Measurements from ENCODE around the gene SNTG2.

Gene SNTG2

DNA sequence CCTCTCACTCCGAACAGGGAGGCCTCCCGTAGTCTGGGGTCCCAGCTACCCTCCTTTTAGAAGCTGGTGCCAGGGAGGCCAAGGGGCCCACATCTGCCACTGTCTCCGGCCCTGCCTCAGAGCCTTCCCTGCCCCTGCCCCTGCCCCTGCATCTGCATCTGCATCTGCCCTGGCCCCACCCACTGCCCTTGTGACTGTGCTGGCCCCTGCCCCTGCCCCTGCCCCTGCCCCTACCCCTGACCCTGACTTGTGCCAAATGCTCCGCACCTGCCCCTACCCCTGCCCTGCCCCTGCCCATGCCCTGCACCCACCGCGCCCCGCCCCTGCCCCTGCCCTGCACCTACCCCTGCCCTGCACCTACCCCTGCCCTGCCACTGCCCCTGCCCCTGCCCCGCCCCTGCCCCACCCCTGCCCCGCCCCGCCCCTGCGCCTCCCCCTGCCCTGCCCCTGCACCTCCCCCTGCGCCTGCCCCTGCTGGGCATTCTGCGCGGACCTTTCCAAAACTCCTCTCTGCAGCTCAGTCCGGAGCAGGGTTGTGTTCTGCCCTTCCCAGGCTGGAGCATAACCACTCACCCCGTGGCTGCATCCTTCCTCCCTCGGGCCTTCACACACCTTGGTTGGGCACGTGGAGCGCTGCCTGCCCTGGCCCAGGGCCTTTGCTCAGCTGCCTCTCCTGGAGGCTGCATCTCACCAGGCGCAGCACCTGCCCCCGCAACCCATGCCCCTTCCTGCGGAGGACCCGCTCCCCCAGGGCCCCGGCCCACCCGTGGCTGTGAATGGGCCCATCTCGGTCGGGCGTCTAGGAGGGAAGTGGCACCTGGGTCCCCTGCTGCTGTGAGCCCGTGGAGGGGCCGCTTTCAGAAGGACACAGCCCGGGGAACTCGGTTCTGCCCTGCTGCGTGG lies 5.4 kb downstream of the SNTG2 start:
- Histone ChIP-seq H3K27me3 (ENCODE audit: control insufficient read depth in 1 of 2, insufficient read depth in 2 of 2, low read length in 2 of 2) (peaks cover 8 to 14% of the 10 kb centered on the region in 2 donors), H3K9ac (ENCODE audit: low read length) (no peak overlapping the region), H3K36me3 (ENCODE audit: insufficient read depth, low read length) (no peaks in the 10 kb centered on the region), H3K9me3 (ENCODE audit: low read length) (no peaks in the 10 kb centered on the region), H3K27ac (ENCODE audit: low read depth, low read length) (no peak overlapping the region), H3K4me1 (ENCODE audit: insufficient read depth, low read length) (no peaks in the 10 kb centered on the region), H3K4me3 (ENCODE audit: low read depth in 1 of 2, low read length in 2 of 2) (no peak overlapping the region)

GRCh38 chr2:959457-959856 lies 8.8 kb downstream of the SNTG2 start:
- no peak overlapping the region for H3K9ac ChIP-seq (ENCODE audit: low read length)
- no peak overlapping the region for H3K4me3 ChIP-seq (ENCODE audit: low read depth in 1 of 2, low read length in 2 of 2)
- no peaks in the 10 kb centered on the region for H3K9me3 ChIP-seq (ENCODE audit: low read length)

GRCh38 chr2:960061-960736 lies 9.6 kb downstream of the SNTG2 start:
- no peak overlapping the region for H3K27ac ChIP-seq (ENCODE audit: low read depth, low read length)
- no peak overlapping the region for H3K9ac ChIP-seq (ENCODE audit: low read length)
- no peak overlapping the region for H3K4me3 ChIP-seq (ENCODE audit: low read depth in 1 of 2, low read length in 2 of 2)
- H3K9me3 ChIP-seq (ENCODE audit: low read length): no peaks in the 10 kb centered on the region
- H3K27me3 ChIP-seq (ENCODE audit: control insufficient read depth in 1 of 2, insufficient read depth in 2 of 2, low read length in 2 of 2): no peaks in the 10 kb centered on the region
- H3K36me3 ChIP-seq (ENCODE audit: insufficient read depth, low read length): no peaks in the 10 kb centered on the region
- H3K4me1 ChIP-seq (ENCODE audit: insufficient read depth, low read length): no peaks in the 10 kb centered on the region

More at GRCh38 chr2:959457-959856, 8.8 kb downstream of the SNTG2 start:
- no peaks in the 10 kb centered on the region for H3K4me1 ChIP-seq (ENCODE audit: insufficient read depth, low read length)
- H3K27me3 ChIP-seq (ENCODE audit: control insufficient read depth in 1 of 2, insufficient read depth in 2 of 2, low read length in 2 of 2): no peaks in the 10 kb centered on the region
- H3K36me3 ChIP-seq (ENCODE audit: insufficient read depth, low read length): no peaks in the 10 kb centered on the region
- H3K27ac ChIP-seq (ENCODE audit: low read depth, low read length): no peak overlapping the region

DNA sequence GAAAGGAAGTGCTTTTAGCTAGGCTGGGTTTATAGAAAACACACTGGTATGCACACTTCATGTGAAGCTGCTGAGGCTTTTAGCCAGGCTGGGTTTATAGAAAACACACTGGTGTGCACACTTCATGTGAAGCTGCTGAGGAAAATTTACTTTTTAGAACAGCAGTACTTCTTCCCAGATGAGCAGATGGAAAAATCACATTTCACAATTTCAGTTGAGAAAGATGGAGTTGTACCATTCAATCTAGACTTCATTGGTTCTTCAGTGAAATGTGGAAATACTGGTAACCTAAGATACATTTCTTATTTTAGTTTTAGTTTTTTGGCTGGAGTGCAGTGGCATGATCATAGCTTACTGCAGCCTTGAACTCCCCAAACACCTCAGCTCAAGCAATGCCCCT lies 11.1 kb downstream of the SNTG2 start:
- Histone ChIP-seq H3K9ac (ENCODE audit: low read length) (no peak overlapping the region), H3K9me3 (ENCODE audit: low read length) (no peaks in the 10 kb centered on the region), H3K27ac (ENCODE audit: low read depth, low read length) (no peak overlapping the region), H3K36me3 (ENCODE audit: insufficient read depth, low read length) (no peaks in the 10 kb centered on the region), H3K4me1 (ENCODE audit: insufficient read depth, low read length) (no peaks in the 10 kb centered on the region), H3K27me3 (ENCODE audit: control insufficient read depth in 1 of 2, insufficient read depth in 2 of 2, low read length in 2 of 2) (no peaks in the 10 kb centered on the region), H3K4me3 (ENCODE audit: low read depth in 1 of 2, low read length in 2 of 2) (no peak overlapping the region)

DNA sequence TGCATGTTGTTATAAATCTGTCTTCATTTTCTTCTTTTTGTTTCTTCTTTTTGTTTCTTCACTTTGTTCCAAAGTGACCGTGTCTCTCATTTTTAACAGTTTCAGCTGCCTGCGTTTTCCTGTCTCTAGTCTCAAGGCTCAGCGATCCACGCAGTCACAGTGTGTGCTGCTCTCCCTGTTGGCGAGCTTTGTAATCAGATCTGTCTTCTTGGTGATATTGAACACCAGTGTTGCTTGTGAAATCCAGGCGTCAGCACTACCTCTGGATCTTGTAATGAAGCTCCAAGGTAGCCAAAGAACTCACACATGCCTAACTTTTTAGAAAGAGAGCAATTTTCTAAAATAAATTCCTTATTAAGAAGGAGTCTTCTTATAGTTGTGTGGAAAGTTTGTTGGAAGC lies 13.2 kb downstream of the SNTG2 start:
- Histone ChIP-seq H3K9ac (ENCODE audit: low read length) (no peak overlapping the region), H3K4me1 (ENCODE audit: insufficient read depth, low read length) (no peaks in the 10 kb centered on the region), H3K27me3 (ENCODE audit: control insufficient read depth in 1 of 2, insufficient read depth in 2 of 2, low read length in 2 of 2) (no peaks in the 10 kb centered on the region), H3K9me3 (ENCODE audit: low read length) (no peaks in the 10 kb centered on the region), H3K4me3 (ENCODE audit: low read depth in 1 of 2, low read length in 2 of 2) (no peak overlapping the region), H3K27ac (ENCODE audit: low read depth, low read length) (no peak overlapping the region), H3K36me3 (ENCODE audit: insufficient read depth, low read length) (no peaks in the 10 kb centered on the region)

- no peak overlapping the region for H3K27ac ChIP-seq (ENCODE audit: low read depth, low read length)
- no peaks in the 10 kb centered on the region for H3K27me3 ChIP-seq (ENCODE audit: control insufficient read depth in 1 of 2, insufficient read depth in 2 of 2, low read length in 2 of 2)
- no peak overlapping the region for H3K9ac ChIP-seq (ENCODE audit: low read length)
- H3K36me3 ChIP-seq (ENCODE audit: insufficient read depth, low read length): no peaks in the 10 kb centered on the region
- no peaks in the 10 kb centered on the region for H3K4me1 ChIP-seq (ENCODE audit: insufficient read depth, low read length)
- no peaks in the 10 kb centered on the region for H3K9me3 ChIP-seq (ENCODE audit: low read length)
- H3K4me3 ChIP-seq (ENCODE audit: low read depth in 1 of 2, low read length in 2 of 2): no peak overlapping the region
Measured at GRCh38 chr2:964562-964961, 13.9 kb downstream of the SNTG2 start.

- H3K27ac ChIP-seq (ENCODE audit: low read depth, low read length): no peak overlapping the region
Measured at GRCh38 chr2:965640-966147, 15.0 kb downstream of the SNTG2 start.

GRCh38 chr2:973129-973528 lies 22.5 kb downstream of the SNTG2 start:
- H3K27me3 ChIP-seq (ENCODE audit: control insufficient read depth in 1 of 2, insufficient read depth in 2 of 2, low read length in 2 of 2): no peaks in the 10 kb centered on the region
- no peak overlapping the region for H3K9ac ChIP-seq (ENCODE audit: low read length)
- H3K36me3 ChIP-seq (ENCODE audit: insufficient read depth, low read length): no peaks in the 10 kb centered on the region
- H3K4me1 ChIP-seq (ENCODE audit: insufficient read depth, low read length): no peaks in the 10 kb centered on the region
- H3K27ac ChIP-seq (ENCODE audit: low read depth, low read length): no peak overlapping the region
- H3K4me3 ChIP-seq (ENCODE audit: low read depth in 1 of 2, low read length in 2 of 2): no peak overlapping the region
- H3K9me3 ChIP-seq (ENCODE audit: low read length): no peaks in the 10 kb centered on the region

More at GRCh38 chr2:965640-966147, 15.0 kb downstream of the SNTG2 start:
- no peak overlapping the region for H3K4me3 ChIP-seq (ENCODE audit: low read depth in 1 of 2, low read length in 2 of 2)
- no peaks in the 10 kb centered on the region for H3K4me1 ChIP-seq (ENCODE audit: insufficient read depth, low read length)
- H3K36me3 ChIP-seq (ENCODE audit: insufficient read depth, low read length): no peaks in the 10 kb centered on the region
- H3K9ac ChIP-seq (ENCODE audit: low read length): no peak overlapping the region
- no peaks in the 10 kb centered on the region for H3K9me3 ChIP-seq (ENCODE audit: low read length)
- no peaks in the 10 kb centered on the region for H3K27me3 ChIP-seq (ENCODE audit: control insufficient read depth in 1 of 2, insufficient read depth in 2 of 2, low read length in 2 of 2)

GRCh38 chr2:974054-974453 lies 23.4 kb downstream of the SNTG2 start:
- no peaks in the 10 kb centered on the region for H3K4me1 ChIP-seq (ENCODE audit: insufficient read depth, low read length)
- no peak overlapping the region for H3K4me3 ChIP-seq (ENCODE audit: low read depth in 1 of 2, low read length in 2 of 2)
- no peak overlapping the region for H3K27ac ChIP-seq (ENCODE audit: low read depth, low read length)
- no peaks in the 10 kb centered on the region for H3K9me3 ChIP-seq (ENCODE audit: low read length)
- H3K9ac ChIP-seq (ENCODE audit: low read length): no peak overlapping the region
- no peaks in the 10 kb centered on the region for H3K27me3 ChIP-seq (ENCODE audit: control insufficient read depth in 1 of 2, insufficient read depth in 2 of 2, low read length in 2 of 2)
- no peaks in the 10 kb centered on the region for H3K36me3 ChIP-seq (ENCODE audit: insufficient read depth, low read length)

- no peaks in the 10 kb centered on the region for H3K27me3 ChIP-seq (ENCODE audit: control insufficient read depth in 1 of 2, insufficient read depth in 2 of 2, low read length in 2 of 2)
- H3K36me3 ChIP-seq (ENCODE audit: insufficient read depth, low read length): no peaks in the 10 kb centered on the region
- no peak overlapping the region for H3K9ac ChIP-seq (ENCODE audit: low read length)
- H3K4me3 ChIP-seq (ENCODE audit: low read depth in 1 of 2, low read length in 2 of 2): no peak overlapping the region
- no peaks in the 10 kb centered on the region for H3K4me1 ChIP-seq (ENCODE audit: insufficient read depth, low read length)
- no peaks in the 10 kb centered on the region for H3K9me3 ChIP-seq (ENCODE audit: low read length)
- H3K27ac ChIP-seq (ENCODE audit: low read depth, low read length): no peak overlapping the region
Measured at GRCh38 chr2:974502-974901, 23.9 kb downstream of the SNTG2 start.

GRCh38 chr2:975095-975494 lies 24.4 kb downstream of the SNTG2 start:
- Histone ChIP-seq H3K9ac (ENCODE audit: low read length) (no peak overlapping the region), H3K27me3 (ENCODE audit: control insufficient read depth in 1 of 2, insufficient read depth in 2 of 2, low read length in 2 of 2) (no peaks in the 10 kb centered on the region), H3K36me3 (ENCODE audit: insufficient read depth, low read length) (no peaks in the 10 kb centered on the region), H3K4me3 (ENCODE audit: low read depth in 1 of 2, low read length in 2 of 2) (no peak overlapping the region), H3K9me3 (ENCODE audit: low read length) (no peaks in the 10 kb centered on the region), H3K27ac (ENCODE audit: low read depth, low read length) (no peak overlapping the region), H3K4me1 (ENCODE audit: insufficient read depth, low read length) (no peaks in the 10 kb centered on the region)
